Transverse colon (tissue), 4 donors: Measurements from ENCODE around the gene TBX21. TPM values are rescaled to one million over a fixed set of nuclear protein-coding genes. Genes with fewer than 3 reads are reported as not detected.

ENCODE experiments used
- DNase-seq: peaks from one replicate; pipeline ENCODE4 v3.0.0-alpha.2; 2019
- H3K27ac ChIP-seq, 4 donors: fragments of 200-600 bp; sonication (generic); 2 replicates each; pipeline ENCODE4 v1.5.1; 2016 to 2018; ENCODE audit warnings: inconsistent platforms in 4 of 4
- H3K27me3 ChIP-seq: fragments of 200-600 bp; sonication (generic); 2 replicates; pipeline ENCODE4 v1.5.1; 2017; ENCODE audit warnings: inconsistent platforms
- H3K36me3 ChIP-seq, 4 donors: fragments of 200-600 bp; sonication (generic); 2 replicates each; pipeline ENCODE4 v1.5.1; 2017 to 2019; ENCODE audit warnings: inconsistent platforms in 4 of 4
- H3K4me1 ChIP-seq, 4 donors: fragments of 200-600 bp; sonication (generic); 2 replicates each; pipeline ENCODE4 v1.5.1; 2017 to 2020; ENCODE audit warnings: inconsistent platforms in 4 of 4
- H3K4me3 ChIP-seq, 4 donors: fragments of 200-600 bp; sonication (generic); 1 replicate in 1 of 4; 2 replicates in 3 of 4; pipeline versions ENCODE4 v1.5.1 to v1.6.1; 2017 to 2019; ENCODE audit warnings: inconsistent platforms in 4 of 4
- H3K9me3 ChIP-seq, 2 donors: fragments of 200-600 bp; sonication (generic); 2 replicates each; pipeline ENCODE4 v1.5.1; 2017 to 2019; ENCODE audit warnings: inconsistent platforms in 2 of 2
- CTCF ChIP-seq, 5 experiments: fragments of 200-600 bp in 3 of 5; fragments of 450-650 bp in 2 of 5; sonication (generic) in 3 of 5; IDR thresholded peaks; 1 replicate in 2 of 5; 2 replicates in 3 of 5; pipeline ENCODE4 v1.5.1; 2016 to 2017; ENCODE audit warnings: antibody characterized with exemption in 5 of 5, inconsistent platforms in 3 of 5, mild to moderate bottlenecking in 2 of 5, moderate library complexity in 1 of 5
- EP300 ChIP-seq: sonication (generic); formaldehyde crosslinking; IDR thresholded peaks from one replicate; pipeline ENCODE4 v1.6.1; 2017; ENCODE audit warnings: antibody characterized with exemption, low read depth
- POLR2A ChIP-seq: fragments of 450-650 bp; IDR thresholded peaks from one replicate; pipeline ENCODE4 v1.6.1; 2016; ENCODE audit warnings: antibody characterized with exemption, mild to moderate bottlenecking, moderate library complexity
- POLR2AphosphoS5 ChIP-seq, 3 donors: sonication (generic); formaldehyde crosslinking; IDR thresholded peaks; one replicate each; pipeline ENCODE4 v1.6.1; 2016; ENCODE audit warnings: antibody characterized with exemption in 3 of 3
- WGBS, 2 donors: methylation state at CpG; one replicate each; pipeline ENCODE4 v1.1.5; 2018; ENCODE audit warnings: low coverage in 1 of 2; 5-methylcytosine and 5-hydroxymethylcytosine counted together
- in situ Hi-C, 4 donors: fragments of 200-750 bp; cut with MboI; loops; one replicate each; pipeline versions ENCODE4 v1.15.0 to v1.15.1; 2017; ENCODE audit warnings: low sequenced_read_pairs in 3 of 4, low pct_ligation_motif_present in 1 of 4, low pct_unique_long_range_greater_than_20kb in 1 of 4
- intact Hi-C: fragments of 100-400 bp; cut with DNase I; formaldehyde crosslinking; loops from one replicate; pipeline ENCODE4 v1.15.1; 2023; ENCODE audit warnings: low total_unique reads
- total RNA-seq, 4 donors: library from RNA; depleted of rRNA; stranded (reverse); fragments of >200 nt; gene quantifications; one replicate each; pipeline ENCODE4 v1.1.0, GENCODE V29; 2016

The TBX21 gene
- total RNA-seq, 4 donors from 2014 or later = 0.27 to 18.3 (median 4.9) TPM; not detected in 1

GRCh38 chr17:47742319-47743181 lies 9.5 kb downstream of the TBX21 start:
- Histone ChIP-seq H3K27me3 (peaks cover 49% of the 10 kb centered on the region), H3K9me3 (no peaks in the 10 kb centered on the region), H3K27ac (no peak overlapping the region), H3K36me3 (no peaks in the 10 kb centered on the region), H3K4me1 (no peaks in the 10 kb centered on the region), H3K4me3 (no peak overlapping the region)
- WGBS, 2 donors = 20 to 35% methylated on average over 1 to 26 of the region's 26 CpGs
- intact Hi-C loops = no loop called here
- DNase-seq = no peak
- in situ Hi-C loops = no loop called here
- TF ChIP-seq POLR2A (no peak), CTCF (IDR thresholded peaks at IDR 0.05) (peak in 2 of 5 experiments; percentile 11 to 14), EP300 (no peak), POLR2AphosphoS5 (IDR thresholded peaks at IDR 0.05) (no peak)

GRCh38 chr17:47744168-47745036 lies 11.4 kb downstream of the TBX21 start:
- in situ Hi-C loops (no loop called here), intact Hi-C loops (no loop called here)
- WGBS, 2 donors = 66 to 70% methylated on average over 4 to 22 of the region's 22 CpGs
- no peak for DNase-seq
- Histone ChIP-seq H3K4me3 (no peak overlapping the region), H3K27ac (no peak overlapping the region), H3K27me3 (peaks cover 59% of the 10 kb centered on the region), H3K4me1 (no peaks in the 10 kb centered on the region), H3K9me3 (no peaks in the 10 kb centered on the region), H3K36me3 (no peaks in the 10 kb centered on the region)
- TF ChIP-seq CTCF (IDR thresholded peaks at IDR 0.05) = no peak
- TF ChIP-seq POLR2AphosphoS5 (IDR thresholded peaks at IDR 0.05) = no peak
- TF ChIP-seq POLR2A = no peak
- TF ChIP-seq EP300 = no peak

- WGBS, 2 donors = 75% methylated on average over 7 of the region's 10 CpGs; no CpG with 5 or more reads in 1 of the 2 donors
- no peaks in the 10 kb centered on the region for H3K9me3 ChIP-seq
- no peak overlapping the region for H3K4me3 ChIP-seq
- no peak for DNase-seq
- TF ChIP-seq POLR2AphosphoS5 (IDR thresholded peaks at IDR 0.05) (no peak), CTCF (IDR thresholded peaks at IDR 0.05) (no peak), POLR2A (no peak), EP300 (no peak)
- H3K36me3 ChIP-seq = no peaks in the 10 kb centered on the region
- in situ Hi-C loops = no loop called here
- H3K27ac ChIP-seq = no peak overlapping the region
- peaks cover 65% of the 10 kb centered on the region for H3K27me3 ChIP-seq
- no peaks in the 10 kb centered on the region for H3K4me1 ChIP-seq
- intact Hi-C loops = no loop called here
Observed at GRCh38 chr17:47745037-47745380, 12.0 kb downstream of the TBX21 start.

GRCh38 chr17:47751471-47751870 lies 18.4 kb downstream of the TBX21 start:
- H3K27me3 ChIP-seq = peaks cover 56% of the 10 kb centered on the region
- no peak overlapping the region for H3K27ac ChIP-seq
- H3K4me3 ChIP-seq = no peak overlapping the region
- H3K9me3 ChIP-seq = no peaks in the 10 kb centered on the region
- in situ Hi-C loops = no loop called here
- no peaks in the 10 kb centered on the region for H3K4me1 ChIP-seq
- no peak for DNase-seq
- intact Hi-C loops = no loop called here
- TF ChIP-seq POLR2AphosphoS5 (IDR thresholded peaks at IDR 0.05) (no peak), CTCF (IDR thresholded peaks at IDR 0.05) (no peak), EP300 (no peak), POLR2A (no peak)
- no peaks in the 10 kb centered on the region for H3K36me3 ChIP-seq
- 83 to 92% methylated on average over 3 of the region's 3 CpGs for WGBS, 2 donors
